GM19452 (cell line): ENCODE data around the gene IGFN1.
A peak's percentile ranks its signal among the peaks of the same experiment; 100 is the strongest.
"Not testable (repeated sequence)": the region's sequence is repeated elsewhere in the genome, so short reads cannot be mapped to it uniquely, and the experiment has no call there.

ENCODE experiments used
- ATAC-seq: cut with Tn5 transposase; IDR thresholded peaks from one replicate; pipeline ENCODE4 v1.9.1; 2021; ENCODE audit not compliant: unreplicated experiment

IGFN1 gene

GRCh38 chr1:201163036-201163435, 27.6 kb upstream of the IGFN1 start:
- not testable (repeated sequence) for ATAC-seq

DNA sequence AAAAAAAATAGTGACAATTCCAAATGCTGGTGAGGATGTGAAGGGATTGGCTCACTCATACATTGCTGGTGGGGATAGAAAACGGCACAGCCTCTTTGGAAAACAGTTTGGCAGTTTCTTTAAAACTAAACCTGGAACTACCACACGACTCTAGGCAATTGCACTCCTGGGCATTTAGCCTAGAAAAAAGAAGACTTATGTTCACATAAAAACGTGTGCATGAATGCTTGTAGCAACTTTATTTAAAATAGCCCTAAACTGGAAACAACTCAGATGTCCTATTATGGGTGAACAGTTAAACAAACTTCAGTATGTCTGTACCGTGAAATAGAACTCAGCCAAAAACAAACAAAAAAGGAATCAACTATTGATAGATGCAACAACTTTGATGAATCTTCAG, 26.9 kb upstream of the IGFN1 start:
- no peak for ATAC-seq

GRCh38 chr1:201164645-201165044, 26.0 kb upstream of the IGFN1 start:
- no peak for ATAC-seq

GRCh38 chr1:201167041-201167991, 23.3 kb upstream of the IGFN1 start:
- ATAC-seq, result no peak

DNA sequence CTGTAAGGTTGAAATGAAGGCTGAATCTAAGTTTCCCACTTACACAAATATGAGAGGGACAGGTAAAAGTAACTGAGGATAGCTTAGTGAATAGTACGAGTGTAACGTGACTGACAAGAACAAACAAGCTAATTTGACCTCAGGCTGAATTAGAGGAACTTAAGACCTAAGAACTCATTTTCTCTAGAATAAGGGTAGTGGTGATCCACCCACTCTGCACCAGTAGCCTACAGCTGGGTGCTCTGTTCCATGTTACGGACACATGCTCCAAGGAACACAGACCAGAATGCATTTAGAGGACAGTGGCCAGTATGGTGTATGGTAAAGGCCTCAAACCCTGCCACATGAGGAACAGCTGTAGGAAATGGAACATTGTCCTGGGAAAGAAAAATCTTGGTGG, 21.4 kb upstream of the IGFN1 start:
- no peak for ATAC-seq

DNA sequence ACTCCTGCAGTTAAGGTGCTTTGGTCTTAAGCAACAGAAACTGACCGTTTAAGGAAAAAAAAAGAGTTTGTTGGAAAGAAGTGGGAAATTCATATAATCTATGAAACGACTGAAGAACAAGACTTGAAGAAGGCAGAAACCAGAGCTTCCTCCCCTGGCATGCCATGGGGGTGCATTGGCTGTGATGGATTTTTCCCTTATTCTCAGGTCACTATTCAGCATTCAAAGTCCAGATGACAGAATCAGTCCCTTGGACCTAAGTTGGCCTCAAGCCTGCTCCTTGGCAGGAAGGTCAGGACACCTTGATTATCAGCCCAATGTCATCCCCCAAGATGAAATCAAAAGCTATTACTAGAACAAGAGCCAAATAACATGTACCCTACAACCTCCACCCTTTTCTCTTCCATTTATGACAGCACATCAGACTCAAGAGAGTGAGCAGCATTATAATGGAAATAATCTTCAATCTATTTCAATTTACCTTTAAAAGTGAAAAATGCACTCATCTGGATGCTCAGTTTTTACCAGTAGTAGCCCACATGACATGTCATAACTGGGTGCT, 20.6 kb upstream of the IGFN1 start:
- ATAC-seq, result no peak

DNA sequence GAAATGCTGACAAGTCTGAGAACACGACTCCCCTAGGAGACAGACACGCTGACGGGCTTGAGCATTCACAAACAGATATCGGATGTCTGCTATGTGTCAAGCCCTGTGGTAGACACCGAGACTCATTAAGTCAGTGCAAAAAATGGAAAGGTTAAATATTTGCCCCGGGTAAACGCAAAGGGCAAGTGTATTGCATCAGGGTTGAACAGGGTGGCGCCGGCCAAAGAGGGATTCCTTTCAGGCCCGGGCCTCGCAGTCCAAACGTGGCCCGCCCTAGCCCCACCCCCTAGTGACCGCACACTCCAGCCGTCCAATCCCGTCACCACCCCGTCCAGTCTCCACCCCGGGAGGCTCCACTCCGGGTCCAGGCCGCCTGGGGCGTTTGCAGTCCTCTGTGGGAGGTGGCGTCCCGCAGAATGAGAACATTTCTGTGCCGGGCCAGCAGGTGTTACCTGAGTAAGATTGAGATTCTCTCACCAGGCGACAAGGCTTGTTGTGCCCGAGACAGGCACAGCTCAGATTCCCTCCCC, 20.0 kb upstream of the IGFN1 start:
- ATAC-seq, result peak; percentile 96

DNA sequence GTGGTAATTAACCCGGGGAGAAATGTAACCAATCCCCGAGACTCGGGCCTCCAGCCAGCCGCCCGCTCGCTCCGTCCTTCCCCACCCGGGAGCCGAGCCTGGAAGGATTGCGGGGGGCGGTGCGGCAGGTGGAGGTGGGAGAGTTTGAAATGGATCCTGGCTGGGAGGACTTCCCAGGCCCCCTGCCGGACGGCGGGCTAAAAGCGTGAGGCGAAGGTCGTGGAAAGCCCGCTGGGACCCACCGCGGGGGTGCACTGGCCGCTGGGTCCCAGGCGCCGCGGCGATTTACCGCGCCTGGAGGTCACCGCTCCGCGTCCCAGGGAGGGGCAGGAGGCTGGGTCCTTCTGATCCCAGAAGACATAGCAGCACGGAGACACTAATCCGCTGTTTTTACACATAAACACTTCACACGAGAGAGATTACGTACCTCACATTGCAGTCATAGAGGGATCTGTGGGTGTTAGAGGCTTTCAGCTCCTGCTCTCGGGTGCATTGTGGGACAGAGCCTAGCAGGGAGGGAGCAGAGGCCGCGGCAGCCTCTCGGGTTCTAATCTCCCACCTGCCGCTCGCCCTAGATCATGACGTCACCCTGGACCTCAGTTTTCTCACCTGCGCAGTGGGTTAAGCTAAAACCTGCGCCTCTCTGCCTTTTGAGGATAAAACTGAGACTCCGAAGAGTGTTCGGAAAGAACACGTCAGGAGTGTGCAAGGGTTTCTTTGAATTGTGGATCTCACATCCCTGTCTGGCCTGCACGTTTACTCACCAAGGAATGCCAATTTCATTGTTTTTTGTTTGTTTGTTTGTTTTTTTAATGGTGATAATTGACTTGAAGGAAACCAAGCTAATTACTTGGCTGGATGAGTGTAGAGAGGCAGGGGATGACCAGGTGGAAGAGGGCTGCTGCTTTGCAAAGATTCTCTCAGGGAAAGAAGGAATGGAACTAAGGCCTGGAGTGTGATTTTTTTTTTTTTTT, 19.3 kb upstream of the IGFN1 start:
- ATAC-seq, result peak; percentile 35

GRCh38 chr1:201172326-201172725, 18.3 kb upstream of the IGFN1 start:
- ATAC-seq, result no peak

DNA sequence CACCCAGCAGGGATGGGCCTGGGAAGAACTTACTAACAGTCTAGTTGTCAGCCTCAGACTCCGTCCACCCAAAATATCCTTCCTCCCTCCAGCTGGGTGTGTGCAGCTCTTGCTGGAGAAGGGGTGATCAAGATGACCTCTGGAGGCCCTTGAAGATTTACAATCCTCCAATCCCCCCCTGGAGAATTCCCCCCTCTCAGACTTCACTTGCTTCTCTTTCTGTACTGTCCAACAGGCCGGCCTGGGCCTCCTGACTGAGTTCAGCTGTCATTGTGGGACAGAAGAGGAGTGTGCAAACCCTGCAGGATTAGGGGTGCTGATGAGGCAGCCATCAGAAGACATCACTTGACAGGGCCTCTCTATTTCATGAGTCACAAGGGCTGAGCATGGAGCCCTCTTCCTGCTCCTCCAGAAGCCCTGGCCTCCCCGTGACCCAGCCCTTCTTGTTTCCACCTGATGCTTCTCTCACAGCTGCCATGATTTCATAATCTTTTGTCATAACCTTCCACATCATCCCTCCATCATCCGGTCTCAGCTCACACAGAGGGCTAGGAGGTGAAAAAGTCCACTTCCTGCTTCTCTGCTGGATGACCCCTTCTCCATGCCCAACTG, 17.5 kb upstream of the IGFN1 start:
- no peak for ATAC-seq

GRCh38 chr1:201173736-201174135, 16.9 kb upstream of the IGFN1 start:
- no peak for ATAC-seq

DNA sequence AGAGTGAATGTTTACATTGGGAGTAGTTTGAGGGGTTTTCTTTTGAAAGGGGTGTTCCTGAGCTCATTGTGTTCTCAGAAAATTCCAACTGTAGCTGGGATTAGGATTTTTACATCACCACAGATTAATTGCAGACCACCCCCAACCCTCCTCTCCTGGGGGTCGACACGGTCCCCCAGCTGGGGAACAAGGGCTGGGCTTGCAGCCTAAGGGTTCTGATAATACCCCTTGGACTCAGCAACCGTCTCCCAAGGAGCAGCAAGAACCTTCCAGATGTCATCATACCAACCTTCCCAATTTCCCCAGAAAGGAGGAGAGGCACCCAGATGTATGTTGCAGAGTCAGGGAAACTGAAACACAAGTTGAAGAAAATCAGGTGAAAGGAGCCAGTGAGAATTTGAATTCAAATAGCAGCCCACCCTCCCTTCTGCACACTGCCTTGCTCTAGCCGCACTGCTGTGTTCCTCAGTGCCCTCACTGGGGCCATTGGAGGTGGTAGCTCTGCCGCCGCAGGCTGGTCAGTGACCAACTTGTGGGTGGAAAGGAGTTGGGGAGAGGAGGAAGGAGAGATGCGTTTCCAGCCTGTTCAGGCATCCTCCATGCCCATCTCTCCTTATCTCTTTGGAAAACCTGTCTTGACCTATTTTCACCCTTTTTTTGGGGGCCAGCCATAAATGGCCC, 14.7 kb upstream of the IGFN1 start:
- ATAC-seq, result no peak

DNA sequence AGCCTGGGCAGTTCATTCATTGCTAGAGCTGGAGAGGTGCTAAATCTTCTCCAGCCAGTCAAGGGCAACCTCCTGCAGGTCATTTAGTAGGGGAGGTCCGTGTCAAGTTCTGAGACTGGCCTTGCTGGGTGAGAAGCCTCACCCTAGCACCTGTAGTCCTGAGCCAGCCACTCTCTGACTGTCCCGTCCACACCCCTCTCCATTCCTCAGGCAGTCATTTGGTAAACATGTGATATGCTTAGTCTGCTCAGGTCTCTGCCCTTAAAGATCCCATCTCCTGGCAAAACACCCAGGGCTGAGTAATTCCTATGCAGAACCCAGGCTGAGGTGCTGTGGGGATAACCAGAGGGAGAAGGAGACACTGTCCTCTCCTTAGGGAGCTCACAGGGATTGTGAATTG, 13.7 kb upstream of the IGFN1 start:
- no peak for ATAC-seq

DNA sequence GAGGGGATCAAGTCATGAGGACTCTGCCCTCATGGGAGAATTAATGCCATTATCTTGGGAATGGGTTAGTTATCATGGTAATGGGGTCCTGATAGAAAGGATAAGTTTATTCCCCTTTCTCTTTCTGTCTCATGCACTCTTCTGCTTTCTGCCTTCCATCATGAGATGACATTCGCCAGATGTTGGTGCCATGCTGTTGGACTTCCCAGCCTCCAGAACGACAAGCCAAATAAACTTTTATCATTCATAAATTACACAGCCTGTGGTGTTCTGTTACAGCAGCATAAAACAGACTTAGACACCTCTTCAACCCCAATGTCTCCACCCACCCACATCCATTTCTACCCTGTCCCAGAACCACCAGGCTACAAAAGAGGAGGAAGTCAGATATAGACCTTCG, 11.9 kb upstream of the IGFN1 start:
- no peak for ATAC-seq

DNA sequence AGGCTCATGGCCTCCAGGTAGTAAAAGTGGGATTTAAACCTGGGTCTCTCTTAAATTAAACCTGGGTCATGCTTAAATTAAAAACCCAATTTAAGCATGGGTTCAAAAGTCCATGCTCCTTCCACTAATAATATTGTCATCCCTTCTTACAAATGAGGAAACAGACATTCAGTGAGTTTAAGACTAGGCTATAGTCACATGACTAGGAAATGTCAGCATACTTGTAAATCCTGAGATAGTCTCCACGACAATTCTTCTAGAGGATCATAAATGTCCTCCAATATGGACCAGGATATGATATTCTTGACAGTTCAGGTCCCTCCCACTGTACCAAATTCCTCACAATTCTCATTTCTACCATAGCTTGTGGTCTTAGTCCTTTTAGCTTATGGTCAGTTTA, 10.5 kb upstream of the IGFN1 start:
- ATAC-seq, result no peak

DNA sequence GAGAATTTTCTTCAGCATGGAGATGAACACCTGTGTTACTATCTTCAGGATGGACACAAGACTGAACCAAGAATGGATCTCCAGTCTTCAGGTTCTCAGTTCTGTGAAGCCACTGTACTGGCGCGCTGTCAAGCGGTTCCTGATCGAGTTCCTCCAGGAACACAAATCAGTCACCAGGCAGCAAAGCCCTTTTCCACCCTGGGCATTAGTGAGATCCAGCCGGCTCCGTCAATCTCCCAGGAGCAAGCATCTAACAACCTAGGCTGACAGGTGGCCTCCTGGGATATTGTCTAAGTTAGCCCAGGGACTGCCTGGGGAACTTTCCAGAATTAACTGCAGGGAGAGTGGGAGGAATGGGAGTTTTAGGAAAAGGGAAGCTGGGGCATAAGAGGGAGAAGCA, 9.7 kb upstream of the IGFN1 start:
- ATAC-seq, result no peak

- no peak for ATAC-seq
Observed at GRCh38 chr1:201181323-201181722, 9.3 kb upstream of the IGFN1 start.

DNA sequence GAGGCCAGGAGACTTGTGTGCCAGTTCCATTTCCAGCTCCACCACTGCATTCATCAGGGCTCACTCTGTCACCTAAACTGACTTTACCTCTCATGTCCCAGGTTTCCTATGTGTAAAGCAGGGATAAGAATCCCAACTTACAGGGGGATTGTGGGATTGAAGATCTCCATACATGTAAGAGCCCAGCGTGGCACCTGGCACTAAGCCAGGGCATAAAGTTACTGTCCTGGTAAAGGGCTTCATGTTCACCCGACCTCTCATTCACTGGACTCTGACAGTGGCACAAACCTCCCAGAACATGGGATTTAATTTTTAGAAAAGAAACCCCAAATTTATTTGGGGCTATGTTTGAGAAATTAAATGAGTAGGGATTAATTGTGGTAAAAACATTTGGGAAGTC, 8.9 kb upstream of the IGFN1 start:
- ATAC-seq, result no peak

DNA sequence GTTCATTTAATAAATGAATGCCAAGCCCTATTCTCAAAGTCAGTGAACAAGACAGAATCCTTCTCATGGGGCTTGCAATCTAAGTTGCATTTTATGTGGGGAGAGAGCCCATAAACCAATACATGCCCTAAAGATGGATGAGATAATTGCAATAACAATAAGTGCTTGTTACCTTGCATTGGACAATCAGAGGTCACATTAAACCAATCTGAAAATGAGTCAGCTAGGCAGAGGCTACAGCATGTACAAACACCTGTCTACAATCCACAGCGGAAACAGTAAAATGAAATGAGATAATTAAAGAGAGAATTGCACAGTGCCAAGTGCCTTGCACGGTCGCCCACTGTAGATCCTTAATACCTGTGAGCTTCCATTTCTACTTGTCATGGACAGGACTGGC, 7.4 kb upstream of the IGFN1 start:
- ATAC-seq, result no peak

GRCh38 chr1:201183753-201184152, 6.9 kb upstream of the IGFN1 start:
- no peak for ATAC-seq
